Fibroblast of lung (primary cell): Measurements from ENCODE around the gene TMEM106C. TPM values are rescaled to one million over a fixed set of nuclear protein-coding genes. Genes with fewer than 3 reads are reported as not detected.

Experiments used
- DNase-seq, 2 donors: peaks; one replicate each; pipeline versions ENCODE4 v3.0.0 to v3.0.0-alpha.2; 2010; ENCODE audit warnings: low read depth in 2 of 2
- H2AFZ ChIP-seq: 2 replicates; pipeline ENCODE4 v1.5.1; 2012; ENCODE audit warnings: low read length, control low read depth, inconsistent platforms
- H3K27ac ChIP-seq: 2 replicates; pipeline ENCODE4 v1.5.1; 2011; ENCODE audit warnings: low read length, control low read depth; ENCODE audit not compliant: insufficient read depth
- H3K27me3 ChIP-seq: 2 replicates; pipeline ENCODE4 v1.5.1; 2011; ENCODE audit warnings: mild to moderate bottlenecking, low read length; ENCODE audit not compliant: control insufficient read depth, insufficient read depth
- H3K36me3 ChIP-seq: 2 replicates; pipeline ENCODE4 v1.5.1; 2011; ENCODE audit warnings: low read length; ENCODE audit not compliant: control insufficient read depth, insufficient read depth
- H3K4me1 ChIP-seq: 2 replicates; pipeline ENCODE4 v1.5.1; 2011; ENCODE audit warnings: low read length; ENCODE audit not compliant: control insufficient read depth, insufficient read depth; ENCODE audit errors: extremely low read depth
- H3K4me2 ChIP-seq: 2 replicates; pipeline ENCODE4 v1.5.1; 2011; ENCODE audit warnings: low read length, control low read depth; ENCODE audit not compliant: insufficient read depth; ENCODE audit errors: extremely low read depth
- H3K4me3 ChIP-seq, 4 experiments: fragments of 200-600 bp in 1 of 4; sonication (generic) in 1 of 4; replicated peaks in 1 of 4; 2 replicates each; pipeline ENCODE4 v1.5.1; 2011 to 2016; ENCODE audit warnings: low read length in 4 of 4, low read depth in 3 of 4, mild to moderate bottlenecking in 3 of 4, control low read depth in 2 of 4, inconsistent platforms in 1 of 4, mixed read lengths in 1 of 4; ENCODE audit not compliant: insufficient read depth in 1 of 4; ENCODE audit errors: control extremely low read depth in 1 of 4
- H3K79me2 ChIP-seq: 2 replicates; pipeline ENCODE4 v1.5.1; 2012; ENCODE audit warnings: mild to moderate bottlenecking, low read length, inconsistent platforms; ENCODE audit not compliant: control insufficient read depth, insufficient read depth
- H3K9ac ChIP-seq: 2 replicates; pipeline ENCODE4 v1.5.1; 2011; ENCODE audit warnings: mild to moderate bottlenecking, low read length, control low read depth; ENCODE audit not compliant: insufficient read depth
- H3K9me3 ChIP-seq: 2 replicates; pipeline ENCODE4 v1.5.1; 2012; ENCODE audit warnings: low read depth, low read length; ENCODE audit not compliant: control insufficient read depth, insufficient read depth
- H4K20me1 ChIP-seq: 2 replicates; pipeline ENCODE4 v1.5.1; 2011; ENCODE audit warnings: low read length; ENCODE audit not compliant: control insufficient read depth, insufficient read depth; ENCODE audit errors: extremely low read depth
- EZH2 ChIP-seq: IDR thresholded peaks from 2 replicates; pipeline ENCODE4 v1.5.1; 2012; ENCODE audit warnings: low read length, control low read depth, mild to moderate bottlenecking; ENCODE audit errors: missing control alignments
- polyA minus RNA-seq: library from RNA; depleted of rRNA, polyadenylated mRNA; stranded (reverse); fragments of >200 nt; gene quantifications from 2 replicates; pipeline ENCODE4 v1.2.3, GENCODE V29; 2011; ENCODE audit warnings: low replicate concordance
- polyA plus RNA-seq, 2 donors: library from polyadenylated mRNA; depleted of rRNA in 1 of 2; stranded (reverse) in 1 of 2; unstranded in 1 of 2; fragments of >200 nt; gene quantifications; 2 replicates each; pipeline ENCODE4 v1.2.1, GENCODE V29; 2011 to 2012; ENCODE audit warnings: missing spikeins in 1 of 2
- total RNA-seq: library from RNA; depleted of rRNA; stranded (reverse); fragments of >200 nt; gene quantifications from 2 replicates; pipeline ENCODE4 v1.2.1, GENCODE V29; 2014
- TF ChIP-seq, protein P1 (sequence below), 2 donors: IDR thresholded peaks in 1 of 2; conservative IDR thresholded peaks in 1 of 2; 1 replicate in 1 of 2; 2 replicates in 1 of 2; pipeline ENCODE4 v1.5.1; 2011 to 2012; ENCODE audit warnings: low read length in 2 of 2, control low read depth in 1 of 2, inconsistent platforms in 1 of 2, low read depth in 1 of 2, mild to moderate bottlenecking in 1 of 2

The TMEM106C gene
- total RNA-seq (56.5 and 91.7 TPM in 2 replicates), polyA plus RNA-seq (85.0 and 166 TPM in 2 replicates), polyA minus RNA-seq (100 and 143 TPM in 2 replicates)
- polyA plus RNA-seq (2012): 42.0 and 83.4 TPM in 2 replicates

GRCh38 chr12:47963340-47964040 is at the start of gene TMEM106C:
TSS of gene TMEM106C (plus strand) at chr12:47963596. CDS start at chr12:47964237, 641 bp downstream.
- peak within 1 kb of the TSS; percentile 84 for H2AFZ ChIP-seq
- peaks cover 6% of the 10 kb centered on the region for H3K36me3 ChIP-seq
- no peaks in the 10 kb centered on the region for H3K27me3 ChIP-seq
- TF ChIP-seq, protein P1, sequence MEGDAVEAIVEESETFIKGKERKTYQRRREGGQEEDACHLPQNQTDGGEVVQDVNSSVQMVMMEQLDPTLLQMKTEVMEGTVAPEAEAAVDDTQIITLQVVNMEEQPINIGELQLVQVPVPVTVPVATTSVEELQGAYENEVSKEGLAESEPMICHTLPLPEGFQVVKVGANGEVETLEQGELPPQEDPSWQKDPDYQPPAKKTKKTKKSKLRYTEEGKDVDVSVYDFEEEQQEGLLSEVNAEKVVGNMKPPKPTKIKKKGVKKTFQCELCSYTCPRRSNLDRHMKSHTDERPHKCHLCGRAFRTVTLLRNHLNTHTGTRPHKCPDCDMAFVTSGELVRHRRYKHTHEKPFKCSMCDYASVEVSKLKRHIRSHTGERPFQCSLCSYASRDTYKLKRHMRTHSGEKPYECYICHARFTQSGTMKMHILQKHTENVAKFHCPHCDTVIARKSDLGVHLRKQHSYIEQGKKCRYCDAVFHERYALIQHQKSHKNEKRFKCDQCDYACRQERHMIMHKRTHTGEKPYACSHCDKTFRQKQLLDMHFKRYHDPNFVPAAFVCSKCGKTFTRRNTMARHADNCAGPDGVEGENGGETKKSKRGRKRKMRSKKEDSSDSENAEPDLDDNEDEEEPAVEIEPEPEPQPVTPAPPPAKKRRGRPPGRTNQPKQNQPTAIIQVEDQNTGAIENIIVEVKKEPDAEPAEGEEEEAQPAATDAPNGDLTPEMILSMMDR (conservative IDR thresholded peaks at IDR 0.05 in 1 of 2, IDR thresholded peaks at IDR 0.05 in 1 of 2; ENCODE audit: low read depth in 1 of 2, low read length in 2 of 2): peak; percentile 92 to 94
- no peak for TF ChIP-seq EZH2
- DNase-seq: peak; percentile 76 to 89
- peak within 1 kb of the TSS; percentile 48 for H3K9ac ChIP-seq
- H3K4me2 ChIP-seq: peak within 1 kb of the TSS; percentile 99
- no peaks in the 10 kb centered on the region for H4K20me1 ChIP-seq
- no peaks in the 10 kb centered on the region for H3K9me3 ChIP-seq
- H3K79me2 ChIP-seq: no peaks in the 10 kb centered on the region
- H3K27ac ChIP-seq: no peak within 1 kb of the TSS
- H3K4me3 ChIP-seq: peak within 1 kb of the TSS; percentile 65 to 88 (median 74)
- peaks cover 8% of the 10 kb centered on the region for H3K4me1 ChIP-seq

- Histone ChIP-seq H3K27ac (no peak overlapping the region), H2AFZ (no peak overlapping the region), H3K4me2 (no peak overlapping the region), H3K36me3 (no peaks in the 10 kb centered on the region), H3K9ac (no peak overlapping the region), H3K4me3 (no peak overlapping the region), H3K79me2 (no peaks in the 10 kb centered on the region), H4K20me1 (no peaks in the 10 kb centered on the region), H3K4me1 (no peaks in the 10 kb centered on the region), H3K27me3 (peaks cover 16% of the 10 kb centered on the region), H3K9me3 (no peaks in the 10 kb centered on the region)
- no peak for DNase-seq
- TF ChIP-seq, protein P1 (conservative IDR thresholded peaks at IDR 0.05 in 1 of 2, IDR thresholded peaks at IDR 0.05 in 1 of 2; ENCODE audit: low read depth in 1 of 2, low read length in 2 of 2): no peak
- no peak for TF ChIP-seq EZH2
Observed at GRCh38 chr12:47920913-47921312, 42.5 kb upstream of the TMEM106C start.

GRCh38 chr12:47921907-47922306 is 41.5 kb upstream of the TMEM106C start:
- Histone ChIP-seq H3K9me3 (no peaks in the 10 kb centered on the region), H3K9ac (no peak overlapping the region), H3K27ac (no peak overlapping the region), H3K4me1 (no peaks in the 10 kb centered on the region), H3K36me3 (no peaks in the 10 kb centered on the region), H3K4me3 (no peak overlapping the region), H3K27me3 (peaks cover 26% of the 10 kb centered on the region), H3K79me2 (no peaks in the 10 kb centered on the region), H2AFZ (no peak overlapping the region), H3K4me2 (no peak overlapping the region), H4K20me1 (no peaks in the 10 kb centered on the region)
- no peak for DNase-seq
- TF ChIP-seq EZH2: no peak
- TF ChIP-seq, protein P1 (conservative IDR thresholded peaks at IDR 0.05 in 1 of 2, IDR thresholded peaks at IDR 0.05 in 1 of 2; ENCODE audit: low read depth in 1 of 2, low read length in 2 of 2): no peak
